ENCODE data around the gene PDCD1LG2.
"Not testable (repeated sequence)": the region's sequence is repeated elsewhere in the genome, so short reads cannot be mapped to it uniquely, and the experiment has no call there.

The PDCD1LG2 gene

GRCh38 chr9:5510360-5510931 lies at the start of gene PDCD1LG2:
Gene PDCD1LG2, plus strand, starts transcription at chr9:5510531. Its CDS starts 12,016 bp downstream, at chr9:5522547.
- DNase-seq (ENCODE audit: low read depth): peak; percentile 53

GRCh38 chr9:5464831-5465330 lies 45.5 kb upstream of the PDCD1LG2 start:
- DNase-seq (ENCODE audit: low read depth): not testable (repeated sequence)

GRCh38 chr9:5466005-5466404 lies 44.3 kb upstream of the PDCD1LG2 start:
- DNase-seq (ENCODE audit: low read depth): no peak

GRCh38 chr9:5466766-5467165 lies 43.6 kb upstream of the PDCD1LG2 start:
- no peak for DNase-seq (ENCODE audit: low read depth)

- no peak for DNase-seq (ENCODE audit: low read depth)
Measured at GRCh38 chr9:5468850-5469249, 41.5 kb upstream of the PDCD1LG2 start.

GRCh38 chr9:5470122-5470521 lies 40.2 kb upstream of the PDCD1LG2 start:
- DNase-seq (ENCODE audit: low read depth): no peak

- DNase-seq (ENCODE audit: low read depth): no peak
Measured at GRCh38 chr9:5470816-5471215, 39.5 kb upstream of the PDCD1LG2 start.

- DNase-seq (ENCODE audit: low read depth): not testable (repeated sequence)
Measured at GRCh38 chr9:5475611-5476010, 34.7 kb upstream of the PDCD1LG2 start.

- DNase-seq (ENCODE audit: low read depth): no peak
Measured at GRCh38 chr9:5478206-5478605, 32.1 kb upstream of the PDCD1LG2 start.

GRCh38 chr9:5479994-5480694 lies 30.2 kb upstream of the PDCD1LG2 start:
- no peak for DNase-seq (ENCODE audit: low read depth)

GRCh38 chr9:5480919-5481318 lies 29.4 kb upstream of the PDCD1LG2 start:
- no peak for DNase-seq (ENCODE audit: low read depth)

GRCh38 chr9:5481322-5482040 lies 28.9 kb upstream of the PDCD1LG2 start:
- no peak for DNase-seq (ENCODE audit: low read depth)

- DNase-seq (ENCODE audit: low read depth): no peak
Measured at GRCh38 chr9:5482194-5482593, 28.1 kb upstream of the PDCD1LG2 start.

- no peak for DNase-seq (ENCODE audit: low read depth)
Measured at GRCh38 chr9:5483306-5483705, 27.0 kb upstream of the PDCD1LG2 start.

- no peak for DNase-seq (ENCODE audit: low read depth)
Measured at GRCh38 chr9:5485378-5486085, 24.8 kb upstream of the PDCD1LG2 start.

- no peak for DNase-seq (ENCODE audit: low read depth)
Measured at GRCh38 chr9:5486988-5487387, 23.3 kb upstream of the PDCD1LG2 start.

- DNase-seq (ENCODE audit: low read depth): no peak
Measured at GRCh38 chr9:5488221-5489008, 21.9 kb upstream of the PDCD1LG2 start.

- DNase-seq (ENCODE audit: low read depth): no peak
Measured at GRCh38 chr9:5489630-5490490, 20.5 kb upstream of the PDCD1LG2 start.

- no peak for DNase-seq (ENCODE audit: low read depth)
Measured at GRCh38 chr9:5492965-5493678, 17.2 kb upstream of the PDCD1LG2 start.

All from GM04503 (cell line).